GM12873 (cell line): Measurements from ENCODE around the gene MPLKIP.

Source experiments
- TF ChIP-seq, protein P1 (sequence below): IDR thresholded peaks from 2 replicates; pipeline ENCODE4 v1.5.1; 2012; ENCODE audit warnings: low read depth, mild to moderate bottlenecking, moderate library complexity, low read length, control low read depth; ENCODE audit not compliant: insufficient read depth; ENCODE audit errors: missing control alignments

The MPLKIP gene

DNA sequence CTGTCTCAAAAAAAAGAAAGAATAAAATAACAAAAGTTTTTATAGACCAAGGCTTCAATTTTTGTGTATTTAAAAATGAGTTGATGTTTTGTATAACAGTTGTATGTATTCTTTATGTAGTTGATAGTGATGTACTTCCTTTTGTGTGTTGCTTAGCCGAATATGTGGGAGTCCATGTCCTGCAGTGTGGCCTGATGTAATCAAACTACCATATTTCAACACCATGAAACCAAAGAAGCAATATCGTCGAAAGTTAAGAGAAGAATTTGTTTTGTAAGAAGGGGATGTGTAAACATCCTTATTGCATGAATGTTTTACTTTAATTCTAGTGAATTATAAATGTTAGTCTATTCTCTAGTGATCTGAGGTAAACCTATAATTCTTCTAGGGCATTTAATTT is 56.6 kb downstream of the MPLKIP start:
- TF ChIP-seq, protein P1, sequence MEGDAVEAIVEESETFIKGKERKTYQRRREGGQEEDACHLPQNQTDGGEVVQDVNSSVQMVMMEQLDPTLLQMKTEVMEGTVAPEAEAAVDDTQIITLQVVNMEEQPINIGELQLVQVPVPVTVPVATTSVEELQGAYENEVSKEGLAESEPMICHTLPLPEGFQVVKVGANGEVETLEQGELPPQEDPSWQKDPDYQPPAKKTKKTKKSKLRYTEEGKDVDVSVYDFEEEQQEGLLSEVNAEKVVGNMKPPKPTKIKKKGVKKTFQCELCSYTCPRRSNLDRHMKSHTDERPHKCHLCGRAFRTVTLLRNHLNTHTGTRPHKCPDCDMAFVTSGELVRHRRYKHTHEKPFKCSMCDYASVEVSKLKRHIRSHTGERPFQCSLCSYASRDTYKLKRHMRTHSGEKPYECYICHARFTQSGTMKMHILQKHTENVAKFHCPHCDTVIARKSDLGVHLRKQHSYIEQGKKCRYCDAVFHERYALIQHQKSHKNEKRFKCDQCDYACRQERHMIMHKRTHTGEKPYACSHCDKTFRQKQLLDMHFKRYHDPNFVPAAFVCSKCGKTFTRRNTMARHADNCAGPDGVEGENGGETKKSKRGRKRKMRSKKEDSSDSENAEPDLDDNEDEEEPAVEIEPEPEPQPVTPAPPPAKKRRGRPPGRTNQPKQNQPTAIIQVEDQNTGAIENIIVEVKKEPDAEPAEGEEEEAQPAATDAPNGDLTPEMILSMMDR, result no peak
